ENCODE results near the gene PLA1A. TPM values are rescaled to one million over a fixed set of nuclear protein-coding genes. Genes with fewer than 3 reads are reported as not detected.
A peak's percentile ranks its signal among the peaks of the same experiment; 100 is the strongest.

Gene PLA1A
- polyA plus RNA-seq, 3 donors = 0.36 TPM; not detected in 2

GRCh38 chr3:119589102-119589773 lies 8.4 kb upstream of the PLA1A start:
- H3K4me1 ChIP-seq (ENCODE audit: control insufficient read depth in 1 of 2, insufficient read depth in 2 of 2, low read length in 2 of 2) = peaks cover 60 to 64% of the 10 kb centered on the region in 2 donors
- Mint-ChIP-seq H3K27me3 (ENCODE audit: low read depth in 3 of 3) (peaks cover 0 to 4% (median 0%) of the 10 kb centered on the region in 3 donors), H3K27ac (peak overlapping the region; percentile 87 to 95 (median 93)), H3K4me1 (peaks cover 61% of the 10 kb centered on the region), H3K9me3 (peaks cover 0 to 11% (median 5%) of the 10 kb centered on the region in 7 donors), H3K36me3 (peaks cover 10 to 19% of the 10 kb centered on the region in 2 donors), H3K4me3 (peak overlapping the region; percentile 62 to 66)
- no peaks in the 10 kb centered on the region for H4K20me1 ChIP-seq (ENCODE audit: insufficient read depth, low read length)
- H3K9me3 ChIP-seq (replicated peaks in 1 of 2; ENCODE audit: control insufficient read depth in 1 of 2, insufficient read depth in 1 of 2, low read length in 2 of 2) = peaks cover 0 to 7% of the 10 kb centered on the region in 2 donors
- H2AFZ ChIP-seq (ENCODE audit: insufficient read depth, low read depth, low read length, poor library complexity, severe bottlenecking) = no peak overlapping the region
- H3K4me3 ChIP-seq (replicated peaks in 1 of 3; ENCODE audit: low read depth in 2 of 3, low read length in 3 of 3) = peak overlapping the region in 2 of 3 experiments; percentile 19 to 49
- peak overlapping the region; percentile 57 to 84 for H3K27ac ChIP-seq (ENCODE audit: low read depth in 1 of 2, low read length in 2 of 2)
- no peaks in the 10 kb centered on the region for H3K36me3 ChIP-seq (replicated peaks in 1 of 2; ENCODE audit: control insufficient read depth in 1 of 2, insufficient read depth in 2 of 2, low read length in 2 of 2)
- no peak for TF ChIP-seq CTCF (IDR thresholded peaks at IDR 0.05)
- intact Hi-C loops (cut with micrococcal nuclease) = loop anchor here (2.0 to 10.0 kb wide), 2 partner anchors 50 to 56 kb away; no protein-coding TSS in a partner anchor
- H3K4me2 ChIP-seq (replicated peaks; ENCODE audit: extremely low read depth, low read length, poor library complexity, severe bottlenecking) = peak overlapping the region; percentile 62
- H3K27me3 ChIP-seq (ENCODE audit: control insufficient read depth in 2 of 2, insufficient read depth in 2 of 2, low read length in 2 of 2) = no peaks in the 10 kb centered on the region
- H3K9ac ChIP-seq (ENCODE audit: insufficient read depth, low read length, poor library complexity, severe bottlenecking) = peak overlapping the region; percentile 39
- peak; percentile 71 to 92 (median 90) for DNase-seq
- no peaks in the 10 kb centered on the region for H3K79me2 ChIP-seq (ENCODE audit: insufficient read depth, low read length)
- 0% methylated on average over 1 of the region's 6 CpGs for WGBS (ENCODE audit: insufficient coverage)

DNA sequence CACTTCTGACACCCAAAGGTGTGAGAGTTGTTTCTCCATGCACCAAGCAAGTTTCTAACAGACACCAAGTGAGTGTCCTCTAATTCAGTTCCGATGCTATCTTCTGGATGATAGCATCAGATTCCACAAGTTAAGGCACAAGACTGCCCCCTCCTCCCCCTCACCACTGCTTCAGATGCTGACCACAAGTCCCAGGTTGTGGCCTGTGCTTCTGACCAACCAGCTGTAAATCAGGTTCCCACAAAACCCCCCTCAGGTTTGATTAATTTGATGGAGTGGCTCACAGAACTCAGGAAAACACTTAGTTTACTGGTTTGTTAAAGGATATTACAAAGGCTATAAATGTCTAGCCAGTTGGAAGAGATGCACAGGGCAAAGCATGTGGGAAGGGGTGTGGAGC lies 7.0 kb upstream of the PLA1A start:
- no peak overlapping the region for H3K4me3 Mint-ChIP-seq

More for the DNA sequence above, 7.0 kb upstream of the PLA1A start:
- no peak for TF ChIP-seq CTCF (IDR thresholded peaks at IDR 0.05)
- peaks cover 55% of the 10 kb centered on the region for H3K4me1 Mint-ChIP-seq
- H3K4me3 ChIP-seq (replicated peaks in 1 of 3; ENCODE audit: low read depth in 2 of 3, low read length in 3 of 3) = no peak overlapping the region
- H4K20me1 ChIP-seq (ENCODE audit: insufficient read depth, low read length) = no peaks in the 10 kb centered on the region
- WGBS (ENCODE audit: insufficient coverage) = 100% methylated on average over 1 of the region's 1 CpG
- peak overlapping the region in 3 of 7 donors; percentile 42 to 74 (median 59) for H3K27ac Mint-ChIP-seq
- H3K79me2 ChIP-seq (ENCODE audit: insufficient read depth, low read length) = no peaks in the 10 kb centered on the region
- H3K9me3 Mint-ChIP-seq = peaks cover 0 to 11% (median 5%) of the 10 kb centered on the region in 7 donors
- no peaks in the 10 kb centered on the region for H3K27me3 ChIP-seq (ENCODE audit: control insufficient read depth in 2 of 2, insufficient read depth in 2 of 2, low read length in 2 of 2)
- peaks cover 0 to 7% of the 10 kb centered on the region in 2 donors for H3K9me3 ChIP-seq (replicated peaks in 1 of 2; ENCODE audit: control insufficient read depth in 1 of 2, insufficient read depth in 1 of 2, low read length in 2 of 2)
- no peak overlapping the region for H3K9ac ChIP-seq (ENCODE audit: insufficient read depth, low read length, poor library complexity, severe bottlenecking)
- peaks cover 52 to 55% of the 10 kb centered on the region in 2 donors for H3K4me1 ChIP-seq (ENCODE audit: control insufficient read depth in 1 of 2, insufficient read depth in 2 of 2, low read length in 2 of 2)
- intact Hi-C loops (cut with micrococcal nuclease) = no loop called here
- H3K36me3 Mint-ChIP-seq = peaks cover 10 to 15% of the 10 kb centered on the region in 2 donors
- no peak overlapping the region for H3K27ac ChIP-seq (ENCODE audit: low read depth in 1 of 2, low read length in 2 of 2)
- DNase-seq = no peak
- peaks cover 0 to 4% (median 0%) of the 10 kb centered on the region in 3 donors for H3K27me3 Mint-ChIP-seq (ENCODE audit: low read depth in 3 of 3)
- no peak overlapping the region for H2AFZ ChIP-seq (ENCODE audit: insufficient read depth, low read depth, low read length, poor library complexity, severe bottlenecking)
- no peak overlapping the region for H3K4me2 ChIP-seq (replicated peaks; ENCODE audit: extremely low read depth, low read length, poor library complexity, severe bottlenecking)
- no peaks in the 10 kb centered on the region for H3K36me3 ChIP-seq (replicated peaks in 1 of 2; ENCODE audit: control insufficient read depth in 1 of 2, insufficient read depth in 2 of 2, low read length in 2 of 2)
